Colon (tissue), 2 donors: ENCODE results near the gene NFATC2.

Source experiments
- FAIRE-seq: peaks from 2 replicates; lab custom pipeline; 2012; peaks lifted over from hg19 to GRCh38; lab: Jason Lieb, UNC
- donor health status: control.
- donor health status: control.

Gene NFATC2

GRCh38 chr20:51374456-51374830, 168.1 kb downstream of the NFATC2 start:
- FAIRE-seq: no peak

DNA sequence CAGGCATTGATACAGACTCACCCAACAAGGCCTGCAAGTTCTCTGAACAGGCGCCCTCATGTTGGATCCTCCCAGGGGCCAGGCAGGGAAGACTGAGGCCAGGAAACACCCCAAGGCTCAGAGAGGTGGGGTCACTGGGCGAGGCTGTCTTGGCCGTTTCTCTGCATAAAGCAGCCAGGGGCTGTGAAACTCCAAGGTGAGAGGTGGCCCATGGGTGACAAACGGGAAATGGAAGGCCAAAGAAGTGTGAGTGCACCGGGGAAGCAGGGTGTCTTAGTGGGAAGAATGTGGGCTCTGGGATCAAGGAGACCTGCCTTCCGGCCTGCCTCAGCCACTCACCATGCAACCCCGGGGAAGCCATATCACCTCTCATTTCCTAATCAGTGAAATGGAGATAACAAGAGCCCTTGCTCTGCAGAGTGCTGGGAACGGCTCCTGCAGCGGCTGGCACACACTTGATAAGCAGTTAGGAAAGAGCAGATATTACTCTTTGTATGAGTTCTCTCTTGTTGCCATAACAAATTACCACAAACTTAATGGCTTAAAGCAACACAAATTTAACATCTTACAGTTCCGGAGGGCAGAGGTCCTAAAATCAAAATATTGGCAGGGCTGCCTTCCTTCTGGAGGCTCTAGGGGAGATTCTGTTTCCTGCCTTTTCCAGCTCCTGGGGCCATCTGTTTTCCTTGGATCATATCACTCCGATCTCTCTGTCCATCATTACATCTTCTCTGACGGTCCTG, 168.6 kb downstream of the NFATC2 start:
- no peak for FAIRE-seq

- FAIRE-seq: no peak
Observed at GRCh38 chr20:51372966-51373365, 169.6 kb downstream of the NFATC2 start.

- no peak for FAIRE-seq
Observed at GRCh38 chr20:51372176-51372803, 170.2 kb downstream of the NFATC2 start.

DNA sequence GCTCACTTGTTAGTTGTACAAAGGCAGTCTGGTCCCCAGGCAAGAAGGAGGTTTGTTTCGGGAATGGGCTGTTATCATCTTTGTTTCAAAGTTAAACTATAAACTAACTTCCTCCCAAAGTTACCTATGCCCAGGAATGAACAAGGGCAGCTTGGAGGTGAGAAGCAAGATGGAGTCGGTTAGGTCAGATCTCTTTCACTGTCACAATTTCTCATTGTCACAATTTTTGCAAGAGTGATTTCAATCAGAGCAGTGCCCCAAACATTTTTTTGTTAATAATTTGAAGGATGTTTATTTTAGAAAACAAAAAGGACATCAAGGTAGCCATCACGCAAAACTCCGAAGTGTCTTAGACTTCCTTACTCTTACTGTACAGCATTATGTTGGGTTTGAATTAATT, 170.8 kb downstream of the NFATC2 start:
- no peak for FAIRE-seq

DNA sequence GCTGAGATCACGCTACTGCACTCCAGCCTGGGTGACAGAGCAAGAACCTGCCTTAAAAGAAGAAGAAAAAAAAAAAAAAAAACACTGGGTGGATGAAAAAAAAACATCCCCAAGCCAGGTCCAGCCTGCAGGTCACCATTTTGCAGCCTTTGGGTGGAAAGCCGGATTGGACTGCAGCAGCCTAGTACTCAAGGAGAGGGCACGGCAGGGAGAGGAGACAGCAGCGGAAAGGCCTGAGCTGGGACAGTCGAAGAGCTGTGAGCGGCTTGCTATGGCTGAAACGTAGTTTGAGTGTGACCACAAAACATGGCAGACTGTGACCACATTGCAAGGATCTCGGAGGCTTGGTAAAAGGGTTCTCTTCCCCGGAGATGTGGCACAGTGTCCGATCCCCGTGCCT, 173.0 kb downstream of the NFATC2 start:
- no peak for FAIRE-seq

GRCh38 chr20:51368461-51369211, 173.9 kb downstream of the NFATC2 start:
- no peak for FAIRE-seq

- no peak for FAIRE-seq
Observed at GRCh38 chr20:51366155-51366886, 176.2 kb downstream of the NFATC2 start.

- no peak for FAIRE-seq
Observed at GRCh38 chr20:51365670-51366069, 176.8 kb downstream of the NFATC2 start.

DNA sequence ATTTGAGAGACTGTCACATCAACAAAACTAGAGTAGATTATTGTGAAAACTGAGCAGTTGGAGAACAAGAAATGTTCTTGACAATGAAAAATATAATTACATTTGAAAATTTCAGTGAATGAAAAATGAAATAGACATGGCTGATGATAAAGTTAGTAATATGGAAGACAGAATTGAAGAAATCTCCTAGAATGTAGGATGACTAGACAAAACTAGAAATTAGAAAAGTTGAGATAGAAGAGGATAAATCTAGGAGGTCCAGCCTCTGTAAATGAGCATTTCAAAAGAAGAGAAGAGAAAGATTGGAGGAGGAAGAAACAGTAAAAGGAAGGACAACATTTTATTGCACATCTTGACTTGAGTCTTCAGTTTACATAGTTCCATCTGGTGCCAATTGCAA, 178.7 kb downstream of the NFATC2 start:
- no peak for FAIRE-seq

DNA sequence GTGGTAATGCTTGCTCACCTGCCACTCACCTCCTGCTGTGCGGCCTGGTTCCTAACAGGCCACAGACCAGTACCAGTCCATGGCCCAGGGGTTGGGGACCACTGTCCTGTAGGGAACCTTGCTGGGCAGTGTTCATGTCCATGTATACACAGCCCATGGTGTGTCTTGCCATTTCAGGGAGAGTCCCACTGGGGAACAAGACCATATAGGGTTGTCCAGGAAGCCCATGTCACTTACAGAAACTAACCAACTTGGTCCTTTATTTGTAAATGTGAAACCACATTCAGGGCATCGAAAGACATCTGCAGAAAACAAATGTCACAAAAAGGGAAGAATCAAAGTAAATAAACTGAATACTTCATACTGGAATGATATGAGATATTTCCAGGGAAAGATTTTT, 179.1 kb downstream of the NFATC2 start:
- FAIRE-seq: no peak

GRCh38 chr20:51362254-51362653, 180.3 kb downstream of the NFATC2 start:
- no peak for FAIRE-seq

GRCh38 chr20:51361258-51361657, 181.3 kb downstream of the NFATC2 start:
- FAIRE-seq: no peak

GRCh38 chr20:51360451-51361201, 181.9 kb downstream of the NFATC2 start:
- FAIRE-seq: no peak

DNA sequence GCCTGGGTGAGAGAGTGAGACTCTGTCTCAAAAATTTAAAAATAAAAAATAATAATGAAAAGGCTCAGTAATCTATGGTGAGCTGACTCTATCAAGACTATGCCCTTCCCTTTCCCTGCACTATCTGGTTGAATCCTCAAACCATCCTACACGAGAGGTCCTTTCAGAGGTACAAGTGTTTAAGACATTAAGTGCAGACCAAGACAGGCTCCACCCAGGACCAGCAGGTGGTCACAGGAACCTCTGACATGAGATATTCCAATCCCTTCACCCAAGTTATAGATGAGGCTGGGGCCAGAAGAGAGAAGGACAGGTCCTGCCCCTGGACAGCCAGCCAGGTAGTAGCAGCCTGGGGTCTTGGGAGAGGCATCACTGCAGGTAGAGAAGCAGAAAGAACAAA, 182.6 kb downstream of the NFATC2 start:
- FAIRE-seq: no peak

DNA sequence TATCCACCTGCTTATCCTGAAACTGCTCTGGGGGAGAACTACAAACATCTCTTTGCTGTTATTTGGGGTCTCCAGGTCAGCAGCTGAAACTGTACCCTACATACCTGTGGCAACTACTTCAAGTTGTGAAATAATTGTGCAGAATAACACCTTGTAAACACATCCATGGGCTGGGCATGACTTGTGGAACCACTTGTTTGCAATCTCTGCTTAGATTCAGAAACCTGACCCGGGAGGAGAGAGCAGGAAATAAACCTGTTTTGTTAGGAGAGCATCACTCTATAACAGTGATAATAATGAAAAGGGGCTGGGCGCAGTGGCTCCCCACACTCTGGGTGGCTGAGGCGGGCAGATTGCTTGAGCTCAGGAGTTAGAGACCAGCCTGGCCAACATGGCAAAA, 183.1 kb downstream of the NFATC2 start:
- FAIRE-seq: no peak

DNA sequence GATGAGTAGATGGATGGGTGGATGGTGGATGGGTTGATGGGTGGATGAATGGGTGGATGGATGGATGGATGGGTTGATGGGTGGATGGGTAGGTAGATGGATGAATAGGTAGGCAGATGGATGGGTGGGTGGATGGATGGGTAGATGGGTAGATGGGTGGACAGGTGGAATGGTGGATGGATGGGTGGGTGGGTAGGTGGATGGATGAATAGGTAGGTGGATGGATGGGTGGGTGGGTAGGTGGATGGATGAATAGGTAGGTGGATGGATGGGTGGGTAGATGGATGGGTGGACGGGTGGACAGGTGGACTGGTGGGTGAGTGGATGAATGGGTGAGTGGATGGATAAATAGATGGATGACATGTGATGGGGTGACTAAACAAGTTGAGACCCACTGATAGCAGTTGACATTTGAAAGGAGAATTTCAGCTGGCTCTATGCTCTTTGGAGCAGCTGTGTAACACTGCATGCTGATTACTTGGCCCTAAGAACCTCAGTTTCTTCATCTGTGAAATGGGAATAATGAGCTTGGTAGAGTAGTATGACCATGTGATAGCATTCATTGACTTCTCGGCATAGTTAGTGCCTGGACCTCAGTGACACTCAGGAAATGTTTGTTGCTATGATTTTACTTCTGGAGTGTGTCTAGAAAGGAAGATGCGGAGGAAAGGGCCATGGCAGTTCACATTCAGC, 184.3 kb downstream of the NFATC2 start:
- FAIRE-seq: no peak

GRCh38 chr20:51357543-51357942, 185.0 kb downstream of the NFATC2 start:
- no peak for FAIRE-seq

GRCh38 chr20:51356871-51357270, 185.6 kb downstream of the NFATC2 start:
- FAIRE-seq: no peak

DNA sequence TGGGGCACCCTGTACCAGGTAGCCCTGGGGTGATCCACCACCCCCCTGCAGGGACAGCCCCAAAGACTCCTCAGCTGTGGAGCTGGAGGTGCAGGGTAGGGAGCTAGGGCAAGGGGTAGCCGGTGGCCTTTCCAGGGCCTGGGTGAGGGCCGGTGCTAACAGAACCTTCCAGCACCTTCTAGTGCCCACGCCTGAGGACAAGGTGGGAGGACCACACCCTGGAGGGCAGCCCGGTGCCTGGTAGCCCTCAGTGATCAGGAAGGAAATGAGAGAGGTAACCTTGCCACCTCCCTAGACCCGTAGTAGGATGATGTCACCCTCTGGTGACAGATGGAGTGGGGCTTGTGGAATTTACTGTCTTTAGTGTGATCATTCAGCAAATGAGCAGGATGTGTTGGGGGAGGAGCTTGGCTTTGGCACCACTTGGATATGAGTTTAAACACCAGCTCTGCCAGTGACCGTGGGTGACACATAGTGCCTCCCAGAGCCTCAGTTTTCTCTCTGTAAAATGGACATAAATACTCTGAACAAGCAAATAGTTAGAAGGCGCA, 187.7 kb downstream of the NFATC2 start:
- no peak for FAIRE-seq

GRCh38 chr20:51354191-51354768, 188.2 kb downstream of the NFATC2 start:
- FAIRE-seq: no peak
